ENCODE results near the gene DPYSL5.
"Not testable (repeated sequence)": the region's sequence is repeated elsewhere in the genome, so short reads cannot be mapped to it uniquely, and the experiment has no call there.

Gene DPYSL5, protein sequence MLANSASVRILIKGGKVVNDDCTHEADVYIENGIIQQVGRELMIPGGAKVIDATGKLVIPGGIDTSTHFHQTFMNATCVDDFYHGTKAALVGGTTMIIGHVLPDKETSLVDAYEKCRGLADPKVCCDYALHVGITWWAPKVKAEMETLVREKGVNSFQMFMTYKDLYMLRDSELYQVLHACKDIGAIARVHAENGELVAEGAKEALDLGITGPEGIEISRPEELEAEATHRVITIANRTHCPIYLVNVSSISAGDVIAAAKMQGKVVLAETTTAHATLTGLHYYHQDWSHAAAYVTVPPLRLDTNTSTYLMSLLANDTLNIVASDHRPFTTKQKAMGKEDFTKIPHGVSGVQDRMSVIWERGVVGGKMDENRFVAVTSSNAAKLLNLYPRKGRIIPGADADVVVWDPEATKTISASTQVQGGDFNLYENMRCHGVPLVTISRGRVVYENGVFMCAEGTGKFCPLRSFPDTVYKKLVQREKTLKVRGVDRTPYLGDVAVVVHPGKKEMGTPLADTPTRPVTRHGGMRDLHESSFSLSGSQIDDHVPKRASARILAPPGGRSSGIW
- 0 to 2.2 (median 0.22) reads per million in 4 experiments for total RNA-seq

- no peak for DNase-seq
Measured at GRCh38 chr2:26847655-26848335, at the start of gene DPYSL5. TSS of gene DPYSL5 (plus strand) at chr2:26848132. CDS start at chr2:26898500, 50,368 bp downstream.

GRCh38 chr2:26801328-26801727, 46.6 kb upstream of the DPYSL5 start:
- DNase-seq, result no peak

GRCh38 chr2:26801796-26802195, 46.1 kb upstream of the DPYSL5 start:
- no peak for DNase-seq

GRCh38 chr2:26805241-26805676, 42.7 kb upstream of the DPYSL5 start:
- DNase-seq, result no peak

DNA sequence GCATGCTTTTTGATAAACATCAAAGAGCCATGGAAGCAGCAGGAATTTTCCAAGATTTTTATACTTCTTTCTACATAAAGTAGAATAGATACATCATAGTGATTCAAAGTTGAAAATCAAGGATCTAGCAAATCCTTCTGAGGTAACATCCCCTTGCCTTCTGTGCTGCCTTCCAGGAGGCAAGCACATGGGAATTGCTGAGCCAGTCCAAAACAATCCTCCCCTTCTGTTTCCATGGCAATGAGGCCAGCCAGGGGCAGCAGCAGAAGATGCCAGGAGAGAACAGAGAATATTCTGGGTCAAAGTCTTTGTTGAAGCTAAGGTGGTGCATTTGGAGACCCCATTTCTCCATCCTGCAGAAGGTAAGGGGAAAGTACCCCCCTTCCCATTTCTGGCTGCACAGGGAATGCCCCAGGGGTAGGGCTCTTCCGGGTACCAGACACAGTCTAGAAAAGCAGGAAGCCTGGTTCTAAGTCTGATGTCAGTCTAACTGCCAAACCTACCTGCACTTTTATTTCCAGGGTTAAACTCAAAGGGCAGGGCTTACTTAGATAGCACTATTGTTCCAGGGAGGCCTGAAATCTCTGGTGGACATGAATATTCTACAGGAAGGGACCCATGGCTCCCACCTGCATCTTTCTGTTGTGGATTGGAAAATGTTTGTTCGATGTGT, 40.0 kb upstream of the DPYSL5 start:
- DNase-seq, result no peak

GRCh38 chr2:26809211-26809610, 38.7 kb upstream of the DPYSL5 start:
- DNase-seq, result no peak

GRCh38 chr2:26809876-26810577, 37.9 kb upstream of the DPYSL5 start:
- no peak for DNase-seq

DNA sequence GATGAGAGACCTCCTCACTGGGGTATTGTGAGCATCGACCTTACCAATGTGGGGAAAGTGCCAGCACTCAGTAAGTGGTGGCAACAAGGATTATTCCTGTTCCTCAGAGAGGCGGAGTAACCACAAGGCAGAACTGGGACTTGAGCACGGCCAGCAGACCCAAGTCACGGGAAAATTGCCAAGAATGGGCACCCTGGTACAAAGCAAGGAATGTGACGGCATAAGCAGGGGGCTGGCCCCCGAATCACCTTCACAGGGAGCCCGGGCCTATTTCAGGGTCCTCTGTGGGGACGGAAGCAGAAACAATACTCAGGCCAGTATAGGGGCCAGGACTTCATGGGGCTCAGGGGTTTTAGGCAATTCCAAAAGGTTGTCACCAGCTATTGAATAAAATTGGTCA, 36.7 kb upstream of the DPYSL5 start:
- DNase-seq, result no peak

DNA sequence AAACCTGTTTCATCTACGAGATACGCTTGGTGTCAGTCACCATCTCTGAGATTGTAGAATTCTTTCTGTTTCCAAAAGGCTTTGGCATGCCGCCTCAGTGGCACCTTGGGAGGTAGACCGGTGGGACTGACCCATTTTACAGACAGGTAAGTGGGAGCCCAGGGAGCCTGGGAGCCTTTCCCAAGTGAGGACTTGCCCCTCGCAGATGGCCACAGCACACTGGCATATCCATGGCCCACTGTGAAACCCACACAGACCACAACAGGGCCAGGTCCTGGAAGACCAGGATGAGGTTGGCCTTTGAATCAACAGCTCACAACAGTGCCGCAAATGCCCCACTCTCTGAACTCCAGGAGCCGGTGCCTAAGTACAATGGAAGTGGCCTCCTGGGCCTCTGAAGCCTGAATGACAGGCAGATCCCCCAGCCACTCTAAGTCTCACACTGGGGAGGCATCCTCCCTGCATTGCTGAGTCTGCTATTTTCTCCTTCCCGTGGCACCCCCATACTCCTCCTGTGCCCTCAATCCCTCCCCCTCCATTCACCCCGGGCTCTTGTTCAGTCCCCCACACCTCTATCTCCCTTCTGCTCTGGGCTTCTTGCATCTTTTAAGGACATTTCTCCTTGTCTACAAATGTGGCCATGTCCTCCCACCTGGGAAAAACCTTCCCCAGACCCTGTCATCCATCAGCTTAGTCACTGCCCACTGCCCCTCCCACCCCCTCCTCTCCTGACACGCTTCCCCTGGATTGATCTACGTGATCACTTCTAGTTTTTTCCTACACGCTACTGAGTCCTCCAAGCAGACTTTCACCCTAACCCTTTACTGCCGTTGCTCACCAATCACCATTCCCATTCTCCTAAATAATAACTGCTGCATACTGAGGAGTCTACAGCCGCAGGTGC, 35.9 kb upstream of the DPYSL5 start:
- DNase-seq, result no peak

DNA sequence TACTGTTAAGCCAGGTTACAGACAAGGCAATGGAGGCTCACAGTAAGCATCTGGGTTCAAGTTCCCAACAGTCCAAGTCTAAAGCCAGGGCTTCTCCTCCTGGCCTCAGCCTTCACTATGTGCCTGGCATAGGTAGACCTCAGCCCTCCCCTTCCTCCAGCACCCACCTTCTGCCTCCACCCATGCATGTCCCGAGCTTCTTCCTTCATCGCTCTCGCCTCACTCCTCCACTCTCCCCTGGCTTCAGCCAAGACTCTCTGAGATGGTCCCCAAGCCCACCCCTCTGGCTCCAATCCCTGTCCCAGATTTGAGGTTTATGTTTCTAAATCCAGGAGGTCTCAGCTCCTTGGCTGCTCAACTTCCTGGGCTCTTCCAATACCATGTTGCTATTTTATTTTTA, 35.2 kb upstream of the DPYSL5 start:
- DNase-seq, result no peak

GRCh38 chr2:26814072-26814765, 33.7 kb upstream of the DPYSL5 start:
- DNase-seq, result not testable (repeated sequence)

DNA sequence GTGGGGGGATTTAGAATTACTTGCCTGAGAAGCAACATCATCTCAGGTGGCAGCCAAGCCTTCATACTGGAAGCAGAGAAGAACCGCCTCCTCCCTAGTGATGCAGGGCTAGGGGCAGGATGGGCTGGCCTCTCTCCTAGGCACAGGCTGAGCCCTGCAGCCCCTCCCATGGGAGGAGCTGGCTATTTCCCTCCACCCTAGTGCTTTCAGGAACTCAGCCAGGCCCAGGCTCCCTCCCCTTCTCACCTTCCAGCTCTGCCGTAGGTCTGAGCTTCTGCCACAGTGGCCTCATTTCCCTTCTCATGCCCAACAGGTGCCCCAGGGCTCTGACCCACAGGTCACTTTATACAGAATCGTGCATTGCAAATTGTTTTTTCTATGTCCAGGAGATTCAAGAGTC, 31.0 kb upstream of the DPYSL5 start:
- no peak for DNase-seq

DNA sequence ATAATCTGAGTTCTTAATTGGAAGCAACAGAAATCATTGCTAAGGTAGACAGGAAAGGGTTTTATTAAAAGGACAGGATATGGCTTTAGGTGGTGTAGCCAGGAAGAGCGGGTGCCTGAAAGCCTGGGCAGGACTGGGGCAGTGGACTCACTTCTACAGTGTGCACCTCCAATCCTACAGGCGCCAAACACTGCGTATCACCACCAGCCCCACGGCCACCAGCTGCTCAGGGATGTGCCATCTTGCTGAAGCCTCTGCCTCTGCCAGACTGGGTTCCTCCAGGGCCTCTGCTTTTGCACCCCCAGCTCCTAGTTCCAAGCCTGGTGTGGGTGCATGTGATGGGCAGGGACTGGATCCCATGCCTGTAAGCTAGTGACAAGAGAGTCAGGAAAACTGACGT, 29.7 kb upstream of the DPYSL5 start:
- DNase-seq, result no peak

GRCh38 chr2:26818972-26819371, 29.0 kb upstream of the DPYSL5 start:
- DNase-seq, result no peak

DNA sequence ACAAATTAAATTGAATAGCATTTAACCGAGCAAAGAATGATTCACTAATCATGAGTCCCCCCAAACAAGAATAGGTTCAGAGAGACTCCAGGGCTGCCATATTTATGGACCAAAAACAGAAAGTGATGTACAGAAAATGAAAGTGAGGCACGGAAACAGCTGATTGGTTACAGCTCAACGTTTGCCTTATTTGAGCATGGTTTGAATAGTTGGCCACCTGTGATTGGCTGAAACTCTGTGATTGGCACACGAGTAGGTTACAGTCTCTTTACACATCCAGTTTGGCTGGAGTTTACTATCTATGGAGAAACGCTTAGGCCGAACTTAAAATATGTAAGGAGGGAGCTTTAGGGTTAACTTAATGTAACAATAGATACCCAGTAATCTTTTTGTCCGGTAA, 27.0 kb upstream of the DPYSL5 start:
- DNase-seq, result no peak

DNA sequence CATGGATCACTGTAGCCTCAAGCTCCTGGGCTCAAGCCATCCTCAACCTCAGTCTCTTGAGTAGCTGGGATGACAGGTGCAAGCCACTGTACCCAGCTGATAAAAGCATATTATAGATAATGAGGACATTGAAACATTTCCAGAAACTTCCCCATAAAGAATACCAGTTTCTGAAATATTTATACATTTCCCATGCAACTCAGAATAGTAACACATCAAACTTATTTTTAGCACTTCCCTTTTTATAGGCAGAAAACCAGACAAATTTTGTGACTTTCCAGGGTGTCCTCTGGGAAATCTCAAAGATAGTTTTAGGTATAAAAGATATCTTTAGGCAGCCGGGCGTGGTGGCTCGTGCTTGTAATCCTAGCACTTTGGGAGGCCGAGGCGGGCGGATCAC, 25.1 kb upstream of the DPYSL5 start:
- DNase-seq, result no peak

- no peak for DNase-seq
Measured at GRCh38 chr2:26838121-26838906, 9.6 kb upstream of the DPYSL5 start.

GRCh38 chr2:26840937-26841610, 6.9 kb upstream of the DPYSL5 start:
- no peak for DNase-seq

GRCh38 chr2:26843041-26843440, 4.9 kb upstream of the DPYSL5 start:
- no peak for DNase-seq
